SK-N-MC (cell line): Measurements from ENCODE around the gene TTC28.

Source experiments
- EZH2 ChIP-seq: fragments of 200-600 bp; sonication (generic); IDR thresholded peaks from one replicate; pipeline ENCODE4 v1.6.1; 2017; ENCODE audit warnings: antibody characterized with exemption
- POLR2AphosphoS5 ChIP-seq: IDR thresholded peaks from 2 replicates; pipeline ENCODE4 v1.6.1; 2012; ENCODE audit warnings: mild to moderate bottlenecking, low read depth, low read length, borderline replicate concordance

- TF ChIP-seq POLR2AphosphoS5 (no peak), EZH2 (no peak)
Measured at GRCh38 chr22:28637225-28637624, 42.4 kb downstream of the TTC28 start.
